Activated naive CD4-positive, alpha-beta T cell treated with anti-CD3 and anti-CD28 coated beads for 36 hours (primary cell): ENCODE measurements around the gene SDK1. TPM values are rescaled to one million over a fixed set of nuclear protein-coding genes. Genes with fewer than 3 reads are reported as not detected.
"Not testable (repeated sequence)": the region's sequence is repeated elsewhere in the genome, so short reads cannot be mapped to it uniquely, and the experiment has no call there.

Source experiments
- CTCF ChIA-PET: fragments of 350-600 bp; sonication (Branson Sonifier 250); formaldehyde crosslinking; loops from one replicate; lab custom pipeline; 2021; ENCODE audit warnings: antibody characterized with exemption; lab: Charles Lee
- DNase-seq: peaks from one replicate; pipeline ENCODE4 v3.0.0-alpha.2; 2020
- H3K27ac Mint-ChIP-seq: one replicate; pipeline ENCODE4 v1.8.0; 2021; ENCODE audit warnings: mild to moderate bottlenecking, mixed read lengths
- H3K27me3 Mint-ChIP-seq: one replicate; pipeline ENCODE4 v1.8.0; 2021; ENCODE audit warnings: low read depth, mixed read lengths
- H3K36me3 Mint-ChIP-seq: one replicate; pipeline ENCODE4 v1.8.0; 2021; ENCODE audit warnings: low read depth, mixed read lengths
- H3K4me1 Mint-ChIP-seq: one replicate; pipeline ENCODE4 v1.8.0; 2021; ENCODE audit warnings: low read depth, mixed read lengths
- H3K4me3 Mint-ChIP-seq: one replicate; pipeline ENCODE4 v1.8.0; 2021; ENCODE audit warnings: mild to moderate bottlenecking, moderate library complexity, mixed read lengths
- H3K9me3 Mint-ChIP-seq: one replicate; pipeline ENCODE4 v1.8.0; 2021; ENCODE audit warnings: mixed read lengths
- intact Hi-C: fragments of 100-400 bp; cut with micrococcal nuclease; formaldehyde crosslinking; loops from one replicate; pipeline ENCODE4 v1.15.1; 2023
- total RNA-seq, 2 experiments: library from RNA; stranded (reverse); gene quantifications; one replicate each; pipeline ENCODE4 v1.2.3, GENCODE V29; 2021

Gene SDK1
- total RNA-seq, 2 experiments from 2014 or later: 1.3 to 2.0 TPM

DNA sequence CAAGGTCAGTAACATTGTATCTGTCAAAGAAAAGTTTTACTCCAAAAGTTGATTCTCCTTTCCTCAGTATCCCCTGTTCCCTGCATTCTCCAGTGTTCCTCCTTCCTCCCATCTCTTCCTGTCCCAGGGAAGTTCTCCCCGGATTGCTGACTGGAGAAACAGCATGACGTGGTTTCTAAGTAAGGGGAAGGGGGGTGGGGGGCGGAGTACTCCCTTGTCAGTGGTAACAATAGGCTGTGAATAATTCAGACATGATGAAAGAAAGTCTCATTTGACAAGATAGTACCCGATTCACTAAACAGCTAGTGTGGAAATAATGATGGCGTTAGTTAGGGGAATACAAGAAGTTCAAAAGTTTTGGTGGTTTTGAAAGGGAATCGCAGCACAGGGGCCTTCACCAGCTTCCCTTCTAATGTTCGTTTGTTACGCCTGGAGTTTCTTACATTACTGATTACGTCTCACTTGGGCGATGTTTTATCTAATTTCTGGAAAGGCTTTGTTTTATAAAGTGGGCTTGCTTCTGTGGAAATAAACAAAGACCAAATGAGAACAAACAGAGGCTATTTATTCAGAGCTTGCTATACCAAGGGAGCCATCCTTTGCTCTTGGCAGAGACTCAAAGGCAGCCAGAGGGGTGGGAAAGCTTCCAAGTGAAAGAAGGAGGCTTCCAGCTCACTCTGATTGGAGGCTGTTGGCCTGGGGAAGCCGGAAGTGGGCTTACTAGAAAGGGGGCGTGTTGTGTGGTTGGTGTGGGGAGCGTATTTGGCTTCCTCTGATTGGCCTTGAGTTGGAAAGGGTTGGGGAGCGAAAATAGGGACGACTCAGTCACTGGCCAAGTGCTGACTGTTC lies 453.7 kb downstream of the SDK1 start:
- no peaks in the 10 kb centered on the region for H3K9me3 Mint-ChIP-seq
- H3K27ac Mint-ChIP-seq: no peak overlapping the region
- H3K4me3 Mint-ChIP-seq: no peak overlapping the region
- DNase-seq: no peak
- H3K27me3 Mint-ChIP-seq: no peaks in the 10 kb centered on the region
- intact Hi-C loops: no loop called here
- H3K36me3 Mint-ChIP-seq: no peaks in the 10 kb centered on the region
- CTCF ChIA-PET: no interaction called here
- H3K4me1 Mint-ChIP-seq: no peaks in the 10 kb centered on the region

DNA sequence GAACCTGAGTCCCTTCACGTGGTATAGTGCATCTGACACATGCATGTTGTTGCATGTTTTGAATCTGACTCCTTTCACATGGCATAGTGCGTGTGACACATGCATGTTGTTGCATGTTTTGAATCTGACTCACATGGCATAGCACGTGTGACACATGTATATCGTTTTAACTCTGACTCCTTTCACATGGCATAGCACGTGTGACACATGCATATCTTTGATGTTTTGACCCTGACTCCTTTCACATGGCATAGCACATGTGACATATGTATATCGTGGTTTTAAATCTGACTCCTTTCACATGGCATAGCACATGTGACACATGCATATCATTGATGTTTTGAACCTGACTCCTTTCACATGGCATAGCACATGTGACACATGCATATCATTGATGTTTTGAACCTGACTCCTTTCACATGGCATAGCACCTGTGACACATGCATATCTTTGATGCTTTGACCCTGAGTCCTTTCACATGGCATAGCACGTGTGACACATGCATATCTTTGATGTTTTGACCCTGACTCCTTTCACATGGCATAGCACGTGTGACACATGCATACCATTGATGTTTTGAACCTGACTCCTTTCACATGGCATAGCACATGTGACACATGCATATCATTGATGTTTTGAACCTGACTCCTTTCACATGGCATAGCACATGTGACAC lies 454.9 kb downstream of the SDK1 start:
- DNase-seq, H3K4me1 Mint-ChIP-seq, intact Hi-C loops, H3K36me3 Mint-ChIP-seq, H3K4me3 Mint-ChIP-seq, CTCF ChIA-PET, H3K9me3 Mint-ChIP-seq, H3K27me3 Mint-ChIP-seq, H3K27ac Mint-ChIP-seq: not testable (repeated sequence)

DNA sequence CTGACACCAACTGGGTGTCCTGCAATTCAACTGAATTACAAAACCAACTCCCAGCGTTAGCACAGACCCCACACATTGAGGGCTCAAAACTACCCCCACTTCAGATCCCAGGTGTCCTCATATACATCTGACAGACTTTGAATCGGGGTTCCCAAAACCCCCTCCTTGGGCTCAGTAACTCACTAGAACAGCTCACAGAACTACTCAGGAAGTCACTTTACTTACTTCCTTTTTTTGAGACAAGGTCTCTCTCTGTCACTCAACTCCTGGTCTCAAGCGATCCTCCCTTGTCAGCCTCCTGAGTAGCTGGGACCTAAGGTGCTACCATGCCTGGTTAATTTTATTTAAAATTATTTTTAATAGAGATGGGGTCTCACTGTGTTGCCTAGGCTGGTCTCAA lies 456.0 kb downstream of the SDK1 start:
- intact Hi-C loops: no loop called here
- DNase-seq: no peak
- Mint-ChIP-seq H3K27ac (no peak overlapping the region), H3K4me3 (no peak overlapping the region), H3K27me3 (peaks cover 2% of the 10 kb centered on the region), H3K36me3 (no peaks in the 10 kb centered on the region), H3K9me3 (no peaks in the 10 kb centered on the region), H3K4me1 (no peaks in the 10 kb centered on the region)
- CTCF ChIA-PET: no interaction called here

DNA sequence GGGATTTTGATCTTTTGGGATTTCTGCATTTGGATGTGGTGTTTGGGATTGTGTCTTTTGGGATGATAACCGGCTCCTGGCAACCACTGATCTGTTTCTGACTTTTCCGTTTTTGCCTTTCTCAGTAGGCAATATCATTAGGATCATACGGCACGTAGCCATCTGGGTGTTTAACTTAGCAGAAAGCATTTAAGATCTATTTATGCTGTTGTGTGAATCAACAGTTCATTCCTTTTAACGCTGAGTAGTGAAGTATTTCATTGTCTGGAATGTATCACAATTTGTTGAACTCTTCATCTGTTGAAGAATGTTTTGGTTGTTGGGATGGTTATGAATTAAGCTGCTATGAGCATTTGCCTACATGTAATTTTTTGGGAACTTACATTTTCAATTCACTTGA lies 459.6 kb downstream of the SDK1 start:
- no peak for DNase-seq
- no peaks in the 10 kb centered on the region for H3K36me3 Mint-ChIP-seq
- intact Hi-C loops: no loop called here
- H3K4me1 Mint-ChIP-seq: no peaks in the 10 kb centered on the region
- H3K9me3 Mint-ChIP-seq: no peaks in the 10 kb centered on the region
- CTCF ChIA-PET: no interaction called here
- peaks cover 2% of the 10 kb centered on the region for H3K27me3 Mint-ChIP-seq
- no peak overlapping the region for H3K4me3 Mint-ChIP-seq
- no peak overlapping the region for H3K27ac Mint-ChIP-seq

DNA sequence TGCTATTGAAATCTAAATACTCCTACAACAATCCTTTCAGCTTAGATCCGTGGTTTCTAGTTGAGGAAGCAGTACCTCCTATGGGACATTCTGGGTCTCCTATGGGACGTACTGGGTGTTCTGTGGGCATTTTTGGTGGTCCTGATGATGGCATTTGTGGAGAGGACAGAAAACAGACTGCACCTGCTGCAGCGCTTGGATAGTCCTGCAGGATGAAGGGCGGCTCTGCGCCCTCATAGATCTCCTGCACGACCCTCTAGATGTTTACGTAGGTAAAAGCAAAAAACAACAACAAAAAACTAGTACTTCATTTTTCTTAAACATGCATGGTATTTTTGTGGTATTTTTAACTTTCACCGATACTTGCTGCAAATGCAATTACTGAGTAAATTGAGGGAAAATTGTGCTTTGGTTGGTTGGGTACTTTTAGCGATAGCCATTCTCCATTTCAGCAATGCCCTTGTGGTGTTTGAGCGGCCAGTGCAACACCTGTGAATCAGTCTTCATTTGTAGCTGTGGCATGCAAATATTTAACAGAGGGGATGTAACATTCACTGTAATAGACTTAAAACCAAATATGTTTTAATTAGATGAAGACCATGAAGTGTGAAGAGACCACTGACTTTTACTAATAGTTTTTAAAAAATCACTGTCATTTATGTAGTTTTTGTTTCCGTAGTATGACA lies 461.2 kb downstream of the SDK1 start:
- H3K27ac Mint-ChIP-seq: no peak overlapping the region
- intact Hi-C loops: no loop called here
- CTCF ChIA-PET: no interaction called here
- H3K36me3 Mint-ChIP-seq: no peaks in the 10 kb centered on the region
- H3K9me3 Mint-ChIP-seq: no peaks in the 10 kb centered on the region
- H3K4me1 Mint-ChIP-seq: no peaks in the 10 kb centered on the region
- H3K4me3 Mint-ChIP-seq: no peak overlapping the region
- H3K27me3 Mint-ChIP-seq: peaks cover 5% of the 10 kb centered on the region
- DNase-seq: no peak

DNA sequence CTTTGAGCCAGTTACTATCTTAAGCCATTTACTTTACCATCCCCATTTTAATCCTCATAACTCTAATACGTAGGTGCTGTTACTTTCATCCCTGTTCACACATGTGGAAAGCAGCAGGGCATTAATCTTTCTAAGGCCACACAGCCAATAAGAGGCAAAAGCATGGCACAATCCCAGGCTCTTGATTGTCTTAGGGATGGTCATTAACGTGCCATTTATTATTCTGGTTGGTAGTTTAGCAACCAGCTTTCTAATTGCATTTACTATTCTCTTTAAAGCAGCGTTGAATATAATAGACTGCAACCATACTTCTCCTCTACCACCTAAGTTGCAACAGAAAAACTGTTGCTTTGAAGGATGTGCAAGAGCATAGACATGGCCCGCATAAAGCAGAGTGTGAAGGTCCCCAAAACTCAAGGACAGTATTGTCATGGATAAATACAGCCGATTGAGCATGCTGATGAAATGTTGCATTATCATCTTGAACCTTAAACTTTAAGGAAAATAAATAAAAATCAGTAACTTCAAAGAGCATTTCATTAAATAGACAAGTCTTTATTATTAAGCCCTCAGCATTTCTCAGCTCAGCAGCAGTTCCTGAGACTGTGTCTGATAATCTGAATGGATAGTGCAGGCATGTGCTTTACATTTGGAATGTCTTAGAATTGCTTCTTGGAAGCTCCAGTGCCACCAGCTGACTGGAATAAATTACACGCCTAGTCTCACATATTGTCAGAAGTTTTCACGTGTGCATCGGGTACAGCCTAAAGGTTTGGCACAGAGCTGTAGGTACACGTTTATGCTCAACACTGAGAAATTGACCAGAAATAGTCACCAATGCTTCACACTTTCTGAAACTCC lies 467.1 kb downstream of the SDK1 start:
- Mint-ChIP-seq H3K9me3 (no peaks in the 10 kb centered on the region), H3K36me3 (no peaks in the 10 kb centered on the region), H3K4me3 (no peak overlapping the region), H3K27ac (no peak overlapping the region), H3K4me1 (no peaks in the 10 kb centered on the region), H3K27me3 (peaks cover 3% of the 10 kb centered on the region)
- CTCF ChIA-PET: no interaction called here
- intact Hi-C loops: no loop called here
- DNase-seq: no peak

DNA sequence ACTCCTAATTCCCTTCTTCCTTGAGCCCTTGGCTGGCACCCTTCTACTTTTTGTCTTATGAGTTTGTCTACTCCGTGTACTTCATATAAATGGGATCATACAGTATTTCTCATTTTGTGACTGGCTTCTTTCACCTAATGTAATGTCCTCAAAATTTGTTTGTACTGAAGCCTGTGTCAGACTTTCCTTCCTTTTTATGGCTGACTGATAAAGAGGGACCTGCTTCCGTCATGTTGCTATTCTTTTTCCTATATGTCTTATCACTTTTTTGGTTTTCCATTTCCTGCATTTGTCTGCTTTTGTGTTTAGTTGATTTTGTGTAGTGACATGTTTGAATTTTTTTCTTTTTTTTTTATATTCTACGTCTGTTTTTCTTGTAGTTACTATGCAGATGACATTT lies 470.9 kb downstream of the SDK1 start:
- intact Hi-C loops: no loop called here
- Mint-ChIP-seq H3K27me3 (peaks cover 5% of the 10 kb centered on the region), H3K36me3 (no peaks in the 10 kb centered on the region), H3K4me1 (no peaks in the 10 kb centered on the region), H3K27ac (no peak overlapping the region), H3K4me3 (no peak overlapping the region), H3K9me3 (no peaks in the 10 kb centered on the region)
- DNase-seq: no peak
- CTCF ChIA-PET: no interaction called here

DNA sequence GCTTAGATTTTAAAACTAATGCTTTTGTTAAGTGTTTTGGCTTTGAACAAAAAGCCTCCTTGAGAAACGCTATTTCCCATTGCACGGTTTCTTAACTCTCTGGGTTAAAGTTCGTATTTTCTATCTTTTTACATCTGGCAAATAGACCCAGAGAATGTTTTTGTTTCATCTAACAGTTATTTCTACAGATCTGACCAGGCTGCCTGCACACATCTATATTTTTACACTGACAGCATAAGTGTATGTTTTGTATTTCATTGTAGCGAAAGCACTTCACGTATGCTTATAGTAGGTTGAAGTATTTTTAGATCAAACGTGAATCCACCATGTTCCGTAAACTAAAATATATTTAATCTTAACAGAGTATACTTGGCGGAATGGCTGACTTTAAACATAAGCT lies 477.3 kb downstream of the SDK1 start:
- peaks cover 5% of the 10 kb centered on the region for H3K36me3 Mint-ChIP-seq
- no peak overlapping the region for H3K4me3 Mint-ChIP-seq
- H3K9me3 Mint-ChIP-seq: peaks cover 11% of the 10 kb centered on the region
- H3K4me1 Mint-ChIP-seq: no peaks in the 10 kb centered on the region
- H3K27ac Mint-ChIP-seq: no peak overlapping the region
- CTCF ChIA-PET: interaction anchor here (0.7 kb wide), 1 partner anchor 119 kb away, joined by 4 read pairs; no protein-coding TSS in a partner anchor
- no peak for DNase-seq
- intact Hi-C loops: no loop called here
- peaks cover 6% of the 10 kb centered on the region for H3K27me3 Mint-ChIP-seq

DNA sequence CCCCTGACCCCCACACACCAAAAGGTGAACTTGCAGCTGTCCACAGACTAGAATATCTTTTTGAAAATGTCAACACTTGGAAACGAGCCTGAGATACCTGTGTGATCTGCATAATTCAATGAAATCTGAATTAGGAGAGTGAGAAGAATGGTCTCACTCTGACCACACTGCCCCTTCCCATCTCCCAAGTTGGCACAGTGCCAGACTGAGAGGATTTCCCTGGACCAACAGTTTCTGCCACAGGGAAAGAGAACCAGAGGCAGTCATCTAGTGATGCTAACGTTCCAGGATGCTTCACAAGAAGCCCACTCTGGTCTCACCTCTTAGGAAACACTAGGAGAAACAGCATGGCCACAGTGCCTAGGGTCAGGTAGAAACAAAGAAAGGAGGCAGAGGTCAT lies 479.0 kb downstream of the SDK1 start:
- Mint-ChIP-seq H3K4me1 (no peaks in the 10 kb centered on the region), H3K36me3 (peaks cover 5% of the 10 kb centered on the region), H3K27me3 (peaks cover 5% of the 10 kb centered on the region), H3K9me3 (peaks cover 11% of the 10 kb centered on the region), H3K4me3 (no peak overlapping the region), H3K27ac (no peak overlapping the region)
- no peak for DNase-seq
- intact Hi-C loops: no loop called here
- CTCF ChIA-PET: no interaction called here

DNA sequence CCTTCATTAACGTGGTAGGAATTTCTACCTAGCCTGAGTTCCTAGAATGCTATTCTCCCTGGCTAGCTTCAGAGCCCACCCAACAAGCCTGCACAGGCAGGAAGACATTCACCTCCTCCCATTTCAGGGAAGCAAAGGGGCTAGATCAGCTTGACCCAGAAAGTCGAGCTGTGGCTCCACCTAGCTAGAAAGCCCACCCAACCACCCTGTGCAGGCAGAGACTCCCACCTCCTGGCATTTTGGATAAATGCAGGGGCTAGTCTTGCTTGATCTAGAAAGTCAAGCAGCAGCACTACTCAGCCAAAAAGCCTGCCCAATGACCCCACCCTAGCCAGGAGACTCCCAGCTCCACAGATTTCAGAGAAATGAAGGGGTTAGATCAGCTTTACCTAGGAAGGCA lies 479.5 kb downstream of the SDK1 start:
- peaks cover 6% of the 10 kb centered on the region for H3K27me3 Mint-ChIP-seq
- CTCF ChIA-PET: no interaction called here
- H3K4me1 Mint-ChIP-seq: no peaks in the 10 kb centered on the region
- no peak overlapping the region for H3K4me3 Mint-ChIP-seq
- H3K36me3 Mint-ChIP-seq: peaks cover 5% of the 10 kb centered on the region
- intact Hi-C loops: no loop called here
- peaks cover 11% of the 10 kb centered on the region for H3K9me3 Mint-ChIP-seq
- no peak for DNase-seq
- H3K27ac Mint-ChIP-seq: no peak overlapping the region

DNA sequence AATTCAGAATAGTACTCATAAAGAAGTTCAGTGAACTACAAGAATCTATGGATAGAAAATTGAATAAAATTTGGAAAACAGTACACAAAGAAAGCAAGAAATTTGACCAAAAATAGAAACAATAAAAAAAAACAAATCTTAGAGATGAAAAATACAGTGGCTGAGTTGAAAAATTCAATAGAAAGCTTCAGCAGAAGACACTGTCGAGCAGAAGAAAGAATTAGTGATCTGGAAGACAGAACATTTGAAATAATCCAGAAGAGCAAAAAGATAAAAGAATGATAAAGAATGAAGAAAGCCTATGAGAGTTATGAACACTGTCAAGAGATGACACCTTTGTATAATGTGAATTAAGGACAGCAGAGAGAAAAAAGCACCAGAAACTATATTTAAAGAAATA lies 480.6 kb downstream of the SDK1 start:
- peaks cover 11% of the 10 kb centered on the region for H3K9me3 Mint-ChIP-seq
- peaks cover 6% of the 10 kb centered on the region for H3K27me3 Mint-ChIP-seq
- no peak for DNase-seq
- intact Hi-C loops: no loop called here
- CTCF ChIA-PET: no interaction called here
- H3K27ac Mint-ChIP-seq: no peak overlapping the region
- no peaks in the 10 kb centered on the region for H3K4me1 Mint-ChIP-seq
- H3K4me3 Mint-ChIP-seq: no peak overlapping the region
- peaks cover 5% of the 10 kb centered on the region for H3K36me3 Mint-ChIP-seq

DNA sequence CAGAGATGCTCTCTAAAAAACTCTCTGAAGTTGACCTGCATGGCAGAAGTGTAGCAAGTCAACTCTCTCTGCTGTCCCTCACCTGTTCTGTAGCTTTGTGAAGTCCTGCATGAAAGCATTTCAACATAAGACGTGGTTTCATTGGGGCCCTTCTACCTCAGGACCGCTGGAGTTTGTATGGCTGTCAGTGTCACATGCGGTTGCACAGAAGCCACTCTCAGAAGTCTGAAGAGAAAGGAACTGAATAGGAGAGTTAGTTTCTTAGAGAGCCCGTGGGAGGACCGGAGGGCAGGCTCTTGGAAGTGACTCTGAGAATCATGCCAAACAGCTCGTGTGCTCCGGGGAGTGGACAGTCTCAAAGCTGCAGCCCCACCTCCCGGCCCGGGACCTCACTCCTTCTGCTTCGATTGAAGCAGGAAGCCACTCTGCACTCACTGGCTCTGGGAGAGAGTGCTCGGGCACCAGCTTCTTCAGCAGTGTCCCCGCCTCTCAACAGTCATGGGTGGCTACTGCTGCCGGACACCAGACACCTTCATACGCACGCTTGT lies 486.7 kb downstream of the SDK1 start:
- no peaks in the 10 kb centered on the region for H3K9me3 Mint-ChIP-seq
- H3K4me1 Mint-ChIP-seq: no peaks in the 10 kb centered on the region
- CTCF ChIA-PET: no interaction called here
- H3K36me3 Mint-ChIP-seq: no peaks in the 10 kb centered on the region
- no peak overlapping the region for H3K4me3 Mint-ChIP-seq
- no peak overlapping the region for H3K27ac Mint-ChIP-seq
- DNase-seq: no peak
- intact Hi-C loops: no loop called here
- H3K27me3 Mint-ChIP-seq: peaks cover 3% of the 10 kb centered on the region
